HG02588 (cell line): ENCODE results near the gene KRT8.
"Not testable (repeated sequence)": the region's sequence is repeated elsewhere in the genome, so short reads cannot be mapped to it uniquely, and the experiment has no call there.

ENCODE experiments used
- ATAC-seq: cut with Tn5 transposase; IDR thresholded peaks from one replicate; pipeline ENCODE4 v1.9.1; 2021; ENCODE audit warnings: mild to moderate bottlenecking, moderate library complexity; ENCODE audit not compliant: unreplicated experiment

Gene KRT8

GRCh38 chr12:52874573-52875435 lies 30.1 kb downstream of the KRT8 start:
- ATAC-seq = no peak

- ATAC-seq = peak; percentile 70
Measured at GRCh38 chr12:52873832-52874572, 30.9 kb downstream of the KRT8 start.

- ATAC-seq = no peak
Measured at GRCh38 chr12:52873513-52873831, 31.4 kb downstream of the KRT8 start.

- no peak for ATAC-seq
Measured at GRCh38 chr12:52872644-52873389, 32.1 kb downstream of the KRT8 start.

- ATAC-seq = no peak
Measured at GRCh38 chr12:52871291-52872039, 33.4 kb downstream of the KRT8 start.

GRCh38 chr12:52870361-52871290 lies 34.2 kb downstream of the KRT8 start:
- ATAC-seq = peak; percentile 57

- no peak for ATAC-seq
Measured at GRCh38 chr12:52867642-52868041, 37.2 kb downstream of the KRT8 start.

- no peak for ATAC-seq
Measured at GRCh38 chr12:52867152-52867551, 37.7 kb downstream of the KRT8 start.

- no peak for ATAC-seq
Measured at GRCh38 chr12:52865090-52865944, 39.6 kb downstream of the KRT8 start.

GRCh38 chr12:52862023-52862422 lies 42.9 kb downstream of the KRT8 start:
- no peak for ATAC-seq

GRCh38 chr12:52861511-52861910 lies 43.4 kb downstream of the KRT8 start:
- ATAC-seq = no peak

GRCh38 chr12:52860102-52860823 lies 44.6 kb downstream of the KRT8 start:
- ATAC-seq = no peak

- ATAC-seq = no peak
Measured at GRCh38 chr12:52857500-52857899, 47.4 kb downstream of the KRT8 start.

- no peak for ATAC-seq
Measured at GRCh38 chr12:52856787-52857186, 48.1 kb downstream of the KRT8 start.

GRCh38 chr12:52856077-52856476 lies 48.8 kb downstream of the KRT8 start:
- ATAC-seq = not testable (repeated sequence)

GRCh38 chr12:52851787-52852186 lies 53.1 kb downstream of the KRT8 start:
- ATAC-seq = no peak

- no peak for ATAC-seq
Measured at GRCh38 chr12:52850681-52851080, 54.2 kb downstream of the KRT8 start.

- ATAC-seq = no peak
Measured at GRCh38 chr12:52849511-52849910, 55.4 kb downstream of the KRT8 start.
